Panc1 (cell line): ENCODE measurements around the gene SUGCT. TPM values are rescaled to one million over a fixed set of nuclear protein-coding genes. Genes with fewer than 3 reads are reported as not detected.

Source experiments
- ATAC-seq: fragments of 200-7000 bp; cut with Tn5 transposase; 2 replicates; pipeline ENCODE4 v1.9.1; 2020; ENCODE audit warnings: mild to moderate bottlenecking, moderate library complexity
- BruUV-seq: library from RNA; stranded (reverse); fragments of 400-500 nt; replicated peaks from 2 replicates; lab custom pipeline; 2021; lab: Mats Ljungman, UMichigan
- CTCF ChIA-PET: fragments of 300-600 bp; sonication (Branson Sonifier 250); formaldehyde crosslinking; loops from one replicate; lab custom pipeline; 2022; ENCODE audit warnings: antibody characterized with exemption; lab: Charles Lee
- POLR2A ChIA-PET: fragments of 300-600 bp; sonication (Branson Sonifier 250); formaldehyde crosslinking; loops from one replicate; lab custom pipeline; 2022; ENCODE audit warnings: antibody characterized with exemption; lab: Charles Lee
- DNase-seq: peaks from one replicate; pipeline ENCODE4 v3.0.0-alpha.2; 2010; ENCODE audit warnings: low read depth, low spot score
- H3K27ac ChIP-seq: 2 replicates; pipeline ENCODE4 v1.5.1; 2011; ENCODE audit warnings: mild to moderate bottlenecking, low read length, inconsistent platforms
- H3K27me3 ChIP-seq: fragments of 200-500 bp; sonication (Bioruptor generic); 2 replicates; pipeline ENCODE4 v1.6.0; 2014; ENCODE audit warnings: low read length, inconsistent platforms; ENCODE audit not compliant: control insufficient read depth, insufficient read depth
- H3K36me3 ChIP-seq: fragments of 200-500 bp; sonication (Bioruptor generic); 2 replicates; pipeline ENCODE4 v1.5.1; 2014; ENCODE audit warnings: inconsistent platforms, mild to moderate bottlenecking, low read length, moderate library complexity; ENCODE audit not compliant: control insufficient read depth, insufficient read depth
- H3K4me1 ChIP-seq: 2 replicates; pipeline ENCODE4 v1.5.1; 2011; ENCODE audit warnings: inconsistent platforms, mild to moderate bottlenecking, low read length, moderate library complexity; ENCODE audit not compliant: control insufficient read depth, insufficient read depth
- H3K4me3 ChIP-seq, 2 experiments: 2 replicates each; pipeline ENCODE4 v1.5.1; 2011 to 2012; ENCODE audit warnings: low read depth in 2 of 2, low read length in 2 of 2, mild to moderate bottlenecking in 2 of 2, inconsistent platforms in 1 of 2, moderate library complexity in 1 of 2
- H3K9me3 ChIP-seq: fragments of 200-500 bp; sonication (Bioruptor generic); 2 replicates; pipeline ENCODE4 v1.5.1; 2014; ENCODE audit warnings: low read depth, mild to moderate bottlenecking, inconsistent platforms, low read length, moderate library complexity; ENCODE audit not compliant: control insufficient read depth, insufficient read depth
- CTCF ChIP-seq: fragments of 450-650 bp; IDR thresholded peaks from 2 replicates; pipeline ENCODE4 v1.5.1; 2017; ENCODE audit warnings: mild to moderate bottlenecking
- POLR2AphosphoS5 ChIP-seq: IDR thresholded peaks from 2 replicates; pipeline ENCODE4 v1.6.1; 2012; ENCODE audit warnings: mild to moderate bottlenecking, low read depth, low read length, moderate library complexity
- SIN3A ChIP-seq: IDR thresholded peaks from 2 replicates; pipeline ENCODE4 v1.6.1; 2012; ENCODE audit warnings: low read depth, mild to moderate bottlenecking, low read length, moderate library complexity, borderline replicate concordance; ENCODE audit not compliant: insufficient read depth
- TCF7L2 ChIP-seq: IDR thresholded peaks from 2 replicates; pipeline ENCODE4 v1.6.1; 2011; ENCODE audit warnings: mild to moderate bottlenecking, low read depth, low read length, inconsistent platforms
- in situ Hi-C: cut with HindIII; loops from 2 replicates; pipeline ENCODE4 v1.10.0; 2016; ENCODE audit warnings: low sequenced_read_pairs, low pct_unique_long_range_greater_than_20kb
- intact Hi-C: fragments of 100-400 bp; cut with micrococcal nuclease; formaldehyde crosslinking; loops from one replicate; pipeline ENCODE4 v1.10.0; 2022; ENCODE audit not compliant: unreplicated experiment
- total RNA-seq: library from RNA; stranded (reverse); gene quantifications from one replicate; pipeline ENCODE4 v1.2.1, GENCODE V29; 2021; ENCODE audit not compliant: unreplicated experiment
- TF ChIP-seq, protein P1 (sequence below), 2 experiments: IDR thresholded peaks; 2 replicates each; pipeline ENCODE4 v1.6.1; 2011 to 2012; ENCODE audit warnings: low read depth in 2 of 2, control low read depth in 1 of 2, low read length in 1 of 2, mild to moderate bottlenecking in 1 of 2, moderate library complexity in 1 of 2; ENCODE audit not compliant: insufficient read depth in 1 of 2

SUGCT gene
- total RNA-seq, 1 experiment from 2014 or later: 3.1 TPM

DNA sequence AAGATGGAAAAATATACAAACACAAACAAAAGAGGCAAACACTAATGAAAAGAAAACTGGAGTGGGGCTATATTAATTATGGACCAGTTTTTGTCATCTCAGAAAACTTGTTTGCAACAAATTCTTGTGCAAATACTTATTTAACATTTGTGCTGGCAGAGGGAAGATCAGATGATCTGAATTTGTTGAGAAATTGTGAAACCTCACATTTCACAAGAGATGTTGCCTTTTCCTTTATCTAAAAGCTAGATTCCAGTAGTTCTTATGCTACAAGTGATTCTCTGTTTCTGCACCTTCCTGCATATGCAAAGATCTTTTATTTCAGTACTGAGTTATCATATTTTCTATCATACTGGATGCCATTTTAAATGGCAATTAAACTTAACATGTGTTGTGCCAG lies 320.7 kb downstream of the SUGCT start:
- H3K4me3 ChIP-seq: no peak overlapping the region
- no peak for TF ChIP-seq POLR2AphosphoS5
- TF ChIP-seq SIN3A: no peak
- TF ChIP-seq CTCF: no peak
- TF ChIP-seq, protein P1, sequence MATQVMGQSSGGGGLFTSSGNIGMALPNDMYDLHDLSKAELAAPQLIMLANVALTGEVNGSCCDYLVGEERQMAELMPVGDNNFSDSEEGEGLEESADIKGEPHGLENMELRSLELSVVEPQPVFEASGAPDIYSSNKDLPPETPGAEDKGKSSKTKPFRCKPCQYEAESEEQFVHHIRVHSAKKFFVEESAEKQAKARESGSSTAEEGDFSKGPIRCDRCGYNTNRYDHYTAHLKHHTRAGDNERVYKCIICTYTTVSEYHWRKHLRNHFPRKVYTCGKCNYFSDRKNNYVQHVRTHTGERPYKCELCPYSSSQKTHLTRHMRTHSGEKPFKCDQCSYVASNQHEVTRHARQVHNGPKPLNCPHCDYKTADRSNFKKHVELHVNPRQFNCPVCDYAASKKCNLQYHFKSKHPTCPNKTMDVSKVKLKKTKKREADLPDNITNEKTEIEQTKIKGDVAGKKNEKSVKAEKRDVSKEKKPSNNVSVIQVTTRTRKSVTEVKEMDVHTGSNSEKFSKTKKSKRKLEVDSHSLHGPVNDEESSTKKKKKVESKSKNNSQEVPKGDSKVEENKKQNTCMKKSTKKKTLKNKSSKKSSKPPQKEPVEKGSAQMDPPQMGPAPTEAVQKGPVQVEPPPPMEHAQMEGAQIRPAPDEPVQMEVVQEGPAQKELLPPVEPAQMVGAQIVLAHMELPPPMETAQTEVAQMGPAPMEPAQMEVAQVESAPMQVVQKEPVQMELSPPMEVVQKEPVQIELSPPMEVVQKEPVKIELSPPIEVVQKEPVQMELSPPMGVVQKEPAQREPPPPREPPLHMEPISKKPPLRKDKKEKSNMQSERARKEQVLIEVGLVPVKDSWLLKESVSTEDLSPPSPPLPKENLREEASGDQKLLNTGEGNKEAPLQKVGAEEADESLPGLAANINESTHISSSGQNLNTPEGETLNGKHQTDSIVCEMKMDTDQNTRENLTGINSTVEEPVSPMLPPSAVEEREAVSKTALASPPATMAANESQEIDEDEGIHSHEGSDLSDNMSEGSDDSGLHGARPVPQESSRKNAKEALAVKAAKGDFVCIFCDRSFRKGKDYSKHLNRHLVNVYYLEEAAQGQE (IDR thresholded peaks at IDR 0.05; ENCODE audit: insufficient read depth in 1 of 2, low read depth in 2 of 2, low read length in 1 of 2): no peak
- TF ChIP-seq TCF7L2: no peak
- ChIA-PET CTCF (no interaction called here), POLR2A (interaction anchor here (0.6 kb wide), 1 partner anchor 120 kb away, joined by 3 read pairs; no protein-coding TSS in a partner anchor)
- no peaks in the 10 kb centered on the region for H3K27me3 ChIP-seq
- H3K9me3 ChIP-seq: no peaks in the 10 kb centered on the region
- ATAC-seq: no peak
- in situ Hi-C loops: no loop called here
- H3K4me1 ChIP-seq: no peaks in the 10 kb centered on the region
- no peak for DNase-seq
- no TSS peak for BruUV-seq
- no peaks in the 10 kb centered on the region for H3K36me3 ChIP-seq
- H3K27ac ChIP-seq: no peak overlapping the region
- intact Hi-C loops: no loop called here

DNA sequence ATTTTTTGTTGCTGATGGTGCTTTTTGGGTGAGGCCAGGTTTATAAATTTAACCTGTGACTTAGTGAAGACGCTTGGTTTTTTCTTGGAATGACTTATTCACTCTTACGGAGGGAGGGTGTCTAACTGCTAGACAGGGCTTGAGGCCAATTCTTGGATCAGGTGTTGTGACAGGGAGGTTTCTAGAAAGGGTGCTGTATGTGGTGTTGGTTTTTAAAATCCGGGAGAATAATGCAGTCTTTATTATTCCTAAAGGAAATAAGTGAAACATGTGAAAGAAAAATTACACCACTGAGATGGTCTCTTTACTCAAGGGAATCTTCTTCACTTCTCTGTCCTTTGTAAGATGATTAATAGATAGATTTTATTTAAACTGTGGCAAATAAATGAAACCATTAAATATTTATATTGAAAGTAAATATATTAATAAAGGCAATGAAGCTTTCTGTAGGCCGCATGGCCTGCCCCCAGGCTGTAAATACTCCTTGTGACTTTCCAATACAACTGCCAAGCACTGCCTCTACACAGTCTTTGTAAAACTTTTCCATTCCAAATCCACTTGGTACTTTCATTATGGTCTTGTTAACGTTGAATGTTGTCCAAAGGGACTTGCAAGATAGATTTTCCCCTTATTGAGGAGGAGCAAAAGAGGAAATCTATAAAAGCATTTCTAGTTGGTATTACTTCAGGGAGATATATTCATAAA lies 323.1 kb downstream of the SUGCT start:
- in situ Hi-C loops: no loop called here
- no peak for ATAC-seq
- POLR2A ChIA-PET: no interaction called here
- no peak for DNase-seq
- Histone ChIP-seq H3K4me3 (no peak overlapping the region), H3K27me3 (no peaks in the 10 kb centered on the region), H3K9me3 (no peaks in the 10 kb centered on the region), H3K27ac (no peak overlapping the region), H3K4me1 (no peaks in the 10 kb centered on the region), H3K36me3 (no peaks in the 10 kb centered on the region)
- intact Hi-C loops: no loop called here
- no TSS peak for BruUV-seq
- TF ChIP-seq CTCF (no peak), TCF7L2 (no peak), POLR2AphosphoS5 (no peak), SIN3A (no peak)
- TF ChIP-seq, protein P1 (IDR thresholded peaks at IDR 0.05; ENCODE audit: insufficient read depth in 1 of 2, low read depth in 2 of 2, low read length in 1 of 2): no peak
- CTCF ChIA-PET: no interaction called here
